Stimulated activated CD4-positive, alpha-beta T cell treated with anti-CD3 and anti-CD28 coated beads, Interleukin-1b, Interleukin-23, amount 100 ng/mL, for 24 hours (primary cell): ENCODE data around the gene PDE5A.
"Not testable (repeated sequence)": the region's sequence is repeated elsewhere in the genome, so short reads cannot be mapped to it uniquely, and the experiment has no call there.

Experiments used
- DNase-seq, 4 experiments: peaks; one replicate each; pipeline ENCODE4 v3.0.0-alpha.2; 2020; ENCODE audit warnings: low read depth in 4 of 4, low spot score in 1 of 4

The PDE5A gene

DNA sequence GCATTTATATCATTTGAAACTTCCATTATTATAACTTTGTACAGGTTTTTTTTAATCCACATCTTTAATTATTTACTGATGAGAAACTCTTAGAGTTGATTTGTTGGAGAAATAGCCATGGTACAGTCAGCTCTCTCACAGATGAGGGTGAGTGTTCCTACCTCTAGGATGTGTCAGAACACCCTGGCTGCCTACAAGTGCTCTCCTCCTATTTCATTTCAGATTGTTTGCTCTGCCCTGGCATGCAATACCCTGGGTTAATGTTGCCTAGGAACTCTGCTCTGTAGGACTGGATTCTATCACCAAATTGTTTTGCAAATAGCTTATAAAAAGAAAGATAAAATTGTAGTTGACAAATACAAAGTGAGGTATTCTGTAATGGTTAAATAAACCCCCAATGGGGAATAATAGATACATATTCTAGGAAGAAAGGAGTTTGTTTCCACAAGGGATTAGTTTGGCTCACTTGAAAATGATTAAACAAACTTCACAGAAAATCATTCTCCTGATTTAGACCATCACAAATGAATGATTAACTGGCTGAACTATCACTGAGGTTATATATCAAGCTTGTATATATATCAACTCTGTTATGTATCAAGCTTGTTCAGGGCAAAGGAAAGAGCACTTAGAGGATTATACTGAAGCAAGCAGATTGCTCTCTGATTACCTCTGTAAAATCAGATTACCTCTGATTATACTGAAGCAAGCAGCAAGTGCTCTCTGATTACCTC is 150.0 kb downstream of the PDE5A start:
- no peak for DNase-seq

DNA sequence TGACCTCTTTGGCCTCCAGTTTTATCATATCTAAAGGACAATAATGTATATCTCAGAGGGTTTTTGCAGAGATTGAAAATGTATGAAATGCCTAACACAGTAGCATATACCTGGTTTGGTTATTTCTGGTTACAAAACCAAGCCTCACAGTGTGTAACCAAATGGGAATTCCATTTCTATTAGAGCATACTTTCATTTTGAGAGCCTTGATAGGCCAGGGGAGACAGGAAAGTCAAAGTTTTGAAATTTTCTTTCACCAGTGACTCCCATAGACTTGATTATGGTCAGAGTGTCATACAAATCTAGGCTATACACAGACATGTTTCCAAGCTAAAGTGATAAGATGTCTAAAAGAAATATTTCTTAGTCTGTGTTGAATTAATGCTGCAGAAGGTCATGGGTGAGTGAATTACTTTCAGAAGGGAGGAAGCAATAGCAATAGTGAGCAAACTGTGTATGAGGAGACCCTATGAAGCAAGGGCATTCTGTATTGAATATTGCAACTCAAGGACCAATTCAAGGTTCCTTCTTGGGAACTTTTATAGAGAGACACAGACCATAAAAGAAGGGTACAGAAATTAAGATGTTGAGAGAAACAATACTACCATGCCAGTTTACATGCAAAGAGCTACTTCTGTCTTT is 151.1 kb downstream of the PDE5A start:
- DNase-seq: no peak

DNA sequence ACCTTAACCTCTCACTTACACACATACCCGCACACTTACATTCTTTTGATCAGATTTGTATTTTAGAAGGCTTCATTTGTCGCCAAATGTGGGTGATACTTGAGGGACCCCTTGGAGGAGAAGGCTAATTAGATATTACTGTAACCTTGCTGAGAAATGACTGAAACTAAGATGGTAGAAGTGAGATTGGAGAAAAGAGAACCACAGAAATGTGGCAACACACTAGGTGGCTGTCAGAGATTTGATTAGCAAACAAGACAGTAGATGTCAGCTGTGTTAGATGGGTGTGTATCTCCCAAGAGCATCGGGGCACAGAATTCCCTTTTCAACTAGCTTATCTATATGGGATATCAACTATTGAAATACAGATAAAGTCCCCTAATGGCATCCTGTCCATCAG is 157.3 kb downstream of the PDE5A start:
- DNase-seq: no peak

DNA sequence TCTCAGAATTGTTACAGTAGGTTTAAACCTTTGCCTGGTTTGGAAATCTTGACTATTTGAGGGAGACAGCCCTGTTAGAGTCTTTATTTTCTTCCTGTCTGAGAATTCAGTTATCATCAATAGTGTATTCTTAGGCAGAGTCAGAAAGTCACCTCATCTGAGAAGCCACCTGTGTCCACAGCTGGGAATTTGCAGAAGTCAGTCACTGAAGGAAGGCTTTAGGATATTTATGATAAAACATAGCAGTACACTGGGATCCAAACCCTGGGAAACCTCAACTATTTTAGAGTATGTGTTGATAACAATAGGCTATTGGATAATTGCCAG is 157.9 kb downstream of the PDE5A start:
- DNase-seq: not testable (repeated sequence)

DNA sequence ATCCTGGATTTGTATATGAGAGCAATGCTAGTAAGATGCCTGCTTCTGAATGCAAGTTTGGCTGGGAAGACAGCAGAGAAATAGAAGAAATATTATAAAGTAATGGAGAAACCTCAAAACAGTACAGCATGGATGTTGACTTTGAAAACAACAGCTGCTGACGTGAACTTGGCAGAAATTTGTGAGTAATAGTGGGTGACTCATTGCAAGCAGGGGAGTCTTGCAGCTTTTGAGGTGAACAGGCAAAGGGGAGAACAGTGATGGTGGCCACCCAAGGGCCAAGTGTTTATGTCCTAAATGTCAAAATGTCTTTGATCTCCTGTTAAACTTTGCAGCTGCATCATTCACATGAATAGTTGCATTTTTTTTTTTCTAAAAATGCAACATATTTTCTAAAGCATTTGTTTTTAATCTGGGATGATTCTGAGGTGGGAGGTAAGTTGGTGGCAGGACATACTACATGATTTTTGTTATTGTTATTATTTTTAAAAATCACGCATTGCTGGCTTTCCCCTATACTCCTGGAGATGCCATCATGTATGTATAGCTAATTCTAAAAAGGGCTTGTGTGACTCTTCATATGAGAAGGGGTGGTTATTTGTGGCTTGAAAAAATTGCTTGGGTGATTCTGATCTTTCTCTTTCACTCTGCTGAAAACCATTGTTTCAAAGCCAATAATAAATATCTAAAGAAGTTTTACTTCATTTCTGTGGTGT is 158.4 kb downstream of the PDE5A start:
- DNase-seq: not testable (repeated sequence)

DNA sequence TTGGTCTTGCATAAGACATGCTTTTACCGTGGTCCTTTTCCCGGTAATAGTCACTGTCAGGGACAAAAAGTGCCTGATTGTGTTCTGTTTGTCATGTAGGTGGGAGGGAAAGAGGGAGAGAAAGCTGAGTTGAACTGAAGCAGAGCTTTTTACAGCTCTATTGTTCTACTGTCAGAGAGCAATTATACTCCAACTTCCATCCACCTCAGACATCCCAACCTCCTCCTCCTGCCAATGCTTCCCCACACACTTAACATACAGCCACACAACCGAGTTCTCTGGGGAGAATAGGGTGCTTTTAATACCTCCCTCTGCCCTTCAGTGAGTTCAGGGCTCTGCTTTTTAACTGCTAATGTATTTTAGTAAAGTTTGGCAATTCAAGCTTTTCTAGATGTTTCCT is 159.6 kb downstream of the PDE5A start:
- not testable (repeated sequence) for DNase-seq

DNA sequence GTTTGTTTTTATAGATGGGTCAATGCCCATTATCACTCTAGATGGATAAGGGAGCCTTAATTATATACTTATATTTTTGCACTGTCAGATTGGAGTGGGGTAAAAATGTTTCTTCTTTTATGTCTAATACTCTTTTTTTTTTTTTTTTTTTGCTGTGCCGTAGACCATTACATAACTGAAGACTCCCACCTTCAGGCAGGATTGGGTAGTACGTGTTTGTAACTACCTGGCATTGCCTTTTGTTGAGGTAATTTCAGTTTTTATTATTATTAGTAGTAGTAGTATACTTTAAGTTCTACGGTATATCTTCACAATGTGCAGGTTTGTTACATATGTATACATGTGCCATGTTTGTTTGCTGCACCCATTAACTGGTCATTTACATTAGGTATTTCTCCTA is 165.9 kb downstream of the PDE5A start:
- DNase-seq: not testable (repeated sequence)

DNA sequence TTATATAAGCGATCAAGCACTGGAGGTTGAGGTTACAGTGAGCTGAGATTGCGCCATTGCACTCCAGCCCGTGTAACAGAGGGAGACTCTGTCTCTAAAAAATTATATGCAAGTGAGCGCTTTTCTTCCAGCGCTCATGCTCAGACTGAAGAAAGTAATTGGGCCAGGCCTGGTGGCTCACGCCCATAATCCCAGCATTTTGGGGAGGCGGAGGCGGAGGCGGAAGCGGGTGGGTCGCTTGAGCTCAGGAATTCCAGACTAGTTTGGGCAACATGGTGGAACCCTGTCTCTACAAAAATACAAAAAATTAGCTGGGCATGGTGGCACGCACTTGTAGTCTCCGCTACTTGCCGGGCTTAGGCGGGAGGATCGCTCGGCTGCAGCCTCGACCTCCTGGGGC is 172.9 kb downstream of the PDE5A start:
- not testable (repeated sequence) for DNase-seq

DNA sequence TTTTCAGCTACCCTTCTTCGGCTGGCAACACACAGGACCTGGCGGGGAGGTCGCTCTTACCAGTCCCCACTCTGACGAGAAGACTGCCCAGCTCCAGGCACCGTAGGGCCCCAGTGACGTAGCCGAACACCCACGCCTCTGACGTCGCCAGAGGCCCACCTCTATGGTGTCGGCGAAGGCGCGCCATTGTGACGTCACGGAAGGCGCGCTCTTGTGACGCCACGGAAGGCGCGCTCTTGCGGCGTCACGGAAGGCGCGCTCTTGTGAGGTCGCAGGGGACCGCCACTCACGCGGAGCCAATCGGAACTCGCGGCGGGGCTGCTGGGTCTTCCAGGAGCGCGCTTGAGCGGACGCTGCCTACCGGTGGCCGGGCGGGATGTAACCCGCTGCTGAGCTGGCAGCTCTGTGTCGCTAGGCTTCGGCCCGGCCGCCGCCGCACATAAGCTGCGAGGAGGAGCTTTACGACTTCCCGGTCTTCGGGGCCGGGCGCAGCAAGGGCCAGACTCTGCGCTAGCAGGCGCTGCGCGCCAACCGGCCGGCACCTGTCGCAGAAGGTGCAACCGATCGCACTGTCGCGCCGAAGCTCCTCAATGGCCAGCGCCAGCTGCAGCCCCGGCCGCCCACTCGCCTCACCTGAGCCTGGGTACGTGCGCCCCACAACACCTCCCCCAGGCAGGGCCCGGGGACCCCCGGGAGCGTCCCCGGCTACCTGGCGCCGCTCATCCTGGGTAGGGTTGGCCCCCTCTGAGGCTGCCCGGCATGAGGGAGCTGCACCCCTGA is 173.9 kb downstream of the PDE5A start:
- peak; percentile 86 to 99 (median 94) for DNase-seq

DNA sequence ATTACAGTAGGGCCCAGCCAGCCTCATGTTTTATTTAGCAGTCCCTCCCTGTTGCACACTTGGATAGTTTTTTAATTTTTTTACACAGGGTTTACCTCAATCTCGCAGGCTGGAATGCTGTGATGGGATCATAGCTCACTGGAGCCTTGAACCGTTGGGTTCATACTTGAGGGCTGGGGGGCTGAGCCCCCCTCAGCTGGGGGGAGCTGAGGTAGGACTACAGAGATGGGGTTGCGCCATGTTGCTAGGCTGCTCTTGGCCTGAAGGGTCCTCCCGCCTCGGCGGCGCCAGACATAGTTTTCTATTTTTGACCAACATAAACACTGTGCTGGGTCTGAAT is 174.5 kb downstream of the PDE5A start:
- not testable (repeated sequence) for DNase-seq

DNA sequence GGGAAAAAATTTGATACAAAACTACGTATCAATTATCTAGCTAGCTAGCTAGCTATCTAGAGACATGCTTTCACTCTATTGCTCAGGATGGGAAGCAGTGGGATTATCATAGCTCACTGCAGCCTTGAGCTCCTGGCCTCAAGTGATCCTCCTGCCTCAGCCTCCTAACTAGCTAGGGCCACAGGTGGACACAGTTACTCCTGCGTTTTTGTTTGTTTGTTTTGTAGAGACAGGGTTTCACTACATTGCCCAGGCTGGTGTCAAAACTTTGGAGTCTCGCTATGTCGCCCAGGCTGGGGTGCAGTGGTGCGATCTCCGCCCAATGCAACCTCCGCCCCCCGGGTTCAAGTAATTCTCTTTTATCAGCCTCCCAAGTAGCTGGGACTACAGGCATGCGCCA is 175.3 kb downstream of the PDE5A start:
- not testable (repeated sequence) for DNase-seq

DNA sequence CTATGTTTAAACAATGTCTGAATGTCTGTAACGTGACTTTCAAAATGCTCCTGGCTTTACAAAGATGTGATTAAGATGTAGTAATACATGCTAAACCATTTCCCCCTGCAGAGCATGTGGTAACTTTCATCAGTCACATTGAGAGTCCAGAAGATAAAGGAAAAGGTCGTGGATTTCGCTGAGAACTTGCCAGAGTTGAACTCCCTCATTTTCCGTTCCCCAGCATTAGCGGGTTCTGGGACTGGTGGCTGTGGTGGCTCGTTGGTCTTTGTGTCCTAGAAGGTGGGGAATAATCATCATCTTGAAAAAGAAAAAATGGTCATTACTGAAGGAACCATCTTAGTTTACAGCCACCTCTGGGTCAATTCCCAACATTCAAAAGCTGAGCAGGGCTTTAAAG is 178.8 kb downstream of the PDE5A start:
- not testable (repeated sequence) for DNase-seq
